Measurements from ENCODE around the gene GLRX5.

- TF ChIP-seq CTCF (IDR thresholded peaks at IDR 0.05; ENCODE audit: borderline replicate concordance, extremely low read depth, low read length, poor library complexity, severe bottlenecking): no peak
- no peak for TF ChIP-seq EZH2 (IDR thresholded peaks at IDR 0.05; ENCODE audit: borderline replicate concordance, low read depth, low read length, severe bottlenecking)
Measured at GRCh38 chr14:95491936-95492608, 42.8 kb upstream of the GLRX5 start.
